Parathyroid adenoma (tissue), 2 donors: Measurements from ENCODE around the gene PPP2R3C.

Source experiments
- H2AFZ ChIP-seq: fragments of 300-600 bp; sonication (generic); one replicate; pipeline ENCODE4 v1.7.0; 2017; ENCODE audit warnings: antibody characterized with exemption, mild to moderate bottlenecking
- H3K27ac ChIP-seq: fragments of 300-600 bp; sonication (generic); one replicate; pipeline ENCODE4 v1.7.0; 2017
- H3K27me3 ChIP-seq: fragments of 300-600 bp; sonication (generic); one replicate; pipeline ENCODE4 v1.7.0; 2017; ENCODE audit warnings: low read length; ENCODE audit not compliant: control insufficient read depth, insufficient read depth
- H3K36me3 ChIP-seq: fragments of 300-600 bp; sonication (generic); one replicate; pipeline ENCODE4 v1.7.0; 2017; ENCODE audit warnings: low read length; ENCODE audit not compliant: control insufficient read depth, insufficient read depth
- H3K4me1 ChIP-seq: fragments of 300-600 bp; sonication (generic); one replicate; pipeline ENCODE4 v1.7.0; 2017; ENCODE audit warnings: control low read depth
- H3K4me2 ChIP-seq: fragments of 300-600 bp; sonication (generic); one replicate; pipeline ENCODE4 v1.7.0; 2017; ENCODE audit warnings: low read length
- H3K4me3 ChIP-seq: fragments of 300-600 bp; sonication (generic); one replicate; pipeline ENCODE4 v1.7.0; 2017; ENCODE audit warnings: low read depth, low read length
- H3K79me2 ChIP-seq: fragments of 300-600 bp; sonication (generic); one replicate; pipeline ENCODE4 v1.7.0; 2017; ENCODE audit warnings: control low read depth
- H3K9ac ChIP-seq: fragments of 300-600 bp; sonication (generic); one replicate; pipeline ENCODE4 v1.7.0; 2017; ENCODE audit warnings: mild to moderate bottlenecking
- H3K9me3 ChIP-seq: fragments of 300-600 bp; sonication (generic); one replicate; pipeline ENCODE4 v1.7.0; 2017; ENCODE audit warnings: low read length; ENCODE audit not compliant: control insufficient read depth
- CTCF ChIP-seq: fragments of 300-600 bp; sonication (generic); IDR thresholded peaks from one replicate; pipeline ENCODE4 v1.7.0; 2017; ENCODE audit warnings: antibody characterized with exemption, mild to moderate bottlenecking
- donor health status: primary hyperparathyroidism.

PPP2R3C gene

GRCh38 chr14:35161231-35161630 is 39.4 kb upstream of the PPP2R3C start:
- Histone ChIP-seq H3K36me3 (no peaks in the 10 kb centered on the region), H3K9me3 (no peaks in the 10 kb centered on the region), H3K27ac (no peak overlapping the region), H3K27me3 (no peaks in the 10 kb centered on the region), H2AFZ (no peak overlapping the region), H3K4me2 (no peak overlapping the region), H3K9ac (no peak overlapping the region), H3K4me3 (no peak overlapping the region), H3K4me1 (no peaks in the 10 kb centered on the region), H3K79me2 (no peaks in the 10 kb centered on the region)
- no peak for TF ChIP-seq CTCF

GRCh38 chr14:35159742-35160409 is 38.1 kb upstream of the PPP2R3C start:
- H3K9ac ChIP-seq: no peak overlapping the region
- H2AFZ ChIP-seq: no peak overlapping the region
- no peaks in the 10 kb centered on the region for H3K9me3 ChIP-seq
- no peak overlapping the region for H3K4me3 ChIP-seq
- no peaks in the 10 kb centered on the region for H3K79me2 ChIP-seq
- no peak overlapping the region for H3K27ac ChIP-seq
- no peaks in the 10 kb centered on the region for H3K4me1 ChIP-seq
- no peaks in the 10 kb centered on the region for H3K36me3 ChIP-seq
- H3K27me3 ChIP-seq: no peaks in the 10 kb centered on the region
- TF ChIP-seq CTCF: no peak
- no peak overlapping the region for H3K4me2 ChIP-seq

DNA sequence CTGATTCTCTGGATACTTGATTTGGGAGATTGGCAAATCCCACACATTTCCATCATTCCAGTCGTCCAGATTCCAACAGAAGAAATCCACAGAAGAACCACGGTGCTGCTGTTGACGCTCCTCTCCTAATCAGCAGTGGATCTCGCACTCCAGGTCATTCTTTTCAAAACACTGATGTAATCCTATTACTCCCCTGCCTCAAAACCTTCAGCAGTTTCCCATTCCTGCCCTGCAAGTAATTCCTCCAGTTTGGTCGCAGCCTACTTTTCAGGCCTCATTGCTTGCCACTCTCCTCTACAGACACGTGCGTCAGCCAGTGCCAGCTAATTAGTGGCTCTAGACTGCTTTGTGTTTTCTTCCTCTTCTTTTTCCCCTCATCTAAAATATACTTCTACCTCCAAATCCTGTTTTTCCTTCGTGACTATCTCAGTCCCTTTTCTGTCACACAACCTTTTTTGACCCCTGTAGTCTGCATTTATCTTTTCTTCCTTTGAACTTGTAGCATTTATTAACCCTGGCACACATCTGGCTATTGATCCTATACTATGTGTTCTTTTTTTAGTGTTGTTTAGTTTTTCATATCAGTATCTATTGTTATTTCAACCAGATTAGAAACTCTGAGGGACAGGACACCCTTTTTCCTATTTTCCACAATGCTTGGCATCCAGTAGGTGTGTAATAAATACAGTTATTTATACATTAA is 37.3 kb upstream of the PPP2R3C start:
- Histone ChIP-seq H3K27me3 (no peaks in the 10 kb centered on the region), H3K9me3 (no peaks in the 10 kb centered on the region), H3K4me3 (no peak overlapping the region), H3K79me2 (no peaks in the 10 kb centered on the region), H2AFZ (no peak overlapping the region), H3K36me3 (no peaks in the 10 kb centered on the region), H3K27ac (no peak overlapping the region), H3K9ac (no peak overlapping the region), H3K4me2 (no peak overlapping the region), H3K4me1 (no peaks in the 10 kb centered on the region)
- TF ChIP-seq CTCF: no peak

DNA sequence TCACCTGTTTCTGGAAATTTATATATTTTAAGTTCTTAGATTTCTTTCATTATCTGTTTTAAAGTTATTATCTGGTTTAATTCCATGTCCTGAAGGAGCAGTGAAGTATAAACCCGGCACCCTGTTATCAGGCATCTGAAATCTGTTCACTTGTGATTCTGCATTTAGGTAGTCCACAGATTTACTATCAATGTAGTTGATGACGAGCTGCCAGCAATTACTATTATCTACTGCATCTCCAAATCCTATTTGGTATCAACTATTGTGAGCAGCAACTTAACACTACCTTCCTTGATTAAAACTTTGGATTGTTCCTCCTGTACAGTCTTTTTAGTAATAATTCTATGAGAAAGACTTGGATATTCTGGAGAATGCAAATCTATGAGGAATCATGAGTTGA is 36.7 kb upstream of the PPP2R3C start:
- no peak overlapping the region for H2AFZ ChIP-seq
- H3K27ac ChIP-seq: no peak overlapping the region
- H3K36me3 ChIP-seq: no peaks in the 10 kb centered on the region
- no peak overlapping the region for H3K4me2 ChIP-seq
- H3K27me3 ChIP-seq: no peaks in the 10 kb centered on the region
- no peak overlapping the region for H3K4me3 ChIP-seq
- no peak for TF ChIP-seq CTCF
- H3K9me3 ChIP-seq: no peaks in the 10 kb centered on the region
- no peaks in the 10 kb centered on the region for H3K79me2 ChIP-seq
- no peak overlapping the region for H3K9ac ChIP-seq
- H3K4me1 ChIP-seq: no peaks in the 10 kb centered on the region

- no peak overlapping the region for H3K9ac ChIP-seq
- no peaks in the 10 kb centered on the region for H3K4me1 ChIP-seq
- H3K27me3 ChIP-seq: no peaks in the 10 kb centered on the region
- no peak overlapping the region for H3K4me3 ChIP-seq
- H3K27ac ChIP-seq: no peak overlapping the region
- H3K9me3 ChIP-seq: no peaks in the 10 kb centered on the region
- H2AFZ ChIP-seq: no peak overlapping the region
- no peak for TF ChIP-seq CTCF
- no peaks in the 10 kb centered on the region for H3K79me2 ChIP-seq
- H3K36me3 ChIP-seq: no peaks in the 10 kb centered on the region
- no peak overlapping the region for H3K4me2 ChIP-seq
These were observed 34.2 kb upstream of the PPP2R3C start for GRCh38 chr14:35155962-35156361.
